ENCODE data around the gene ILDR1. TPM values are rescaled to one million over a fixed set of nuclear protein-coding genes. Genes with fewer than 3 reads are reported as not detected.

The ILDR1 gene
- not detected in 2 replicates for polyA plus RNA-seq (2011; rRNA removed)
- not detected in 2 replicates for polyA minus RNA-seq (2011; rRNA and poly(A)+ RNA removed)

DNA sequence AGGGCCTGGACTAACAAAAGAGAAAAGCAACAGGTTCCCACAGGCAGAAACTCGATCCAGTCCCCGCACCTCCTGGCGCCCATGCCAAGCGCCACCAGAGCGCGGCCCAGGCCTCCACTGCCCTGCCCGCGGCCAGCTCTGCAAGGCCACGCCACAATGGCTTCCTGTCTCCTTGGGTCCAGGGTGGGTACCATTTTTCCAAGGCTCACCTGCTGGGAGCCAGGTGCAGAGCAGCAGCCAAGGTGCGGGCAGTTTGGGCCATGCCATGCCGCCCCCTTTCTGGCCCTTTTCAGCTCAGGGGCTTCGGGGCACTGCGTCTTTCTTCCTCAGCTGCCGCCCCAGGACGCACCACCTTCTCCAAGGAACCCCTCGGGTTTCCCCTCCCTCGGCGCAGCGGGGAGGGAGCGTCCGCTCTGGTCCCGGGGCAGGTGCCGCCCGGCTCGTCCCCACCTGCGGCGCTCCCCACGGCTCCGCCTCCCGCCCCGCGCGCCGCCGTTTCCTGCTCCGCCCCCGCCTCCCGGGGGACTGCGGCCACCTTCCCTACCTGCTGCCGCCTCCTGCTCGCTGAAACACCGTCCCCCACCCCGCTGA lies at the start of gene ILDR1:
ILDR1 (minus strand) TSS at position 437 of the 591 bp plus-strand sequence; CDS start at position 267, 170 bp downstream.
- no peaks in the 10 kb centered on the region for H3K36me3 ChIP-seq (ENCODE audit: control insufficient read depth, insufficient read depth, low read length)
- H3K4me3 ChIP-seq (ENCODE audit: low read depth, low read length), result no peak within 1 kb of the TSS
- TF ChIP-seq, protein P1, sequence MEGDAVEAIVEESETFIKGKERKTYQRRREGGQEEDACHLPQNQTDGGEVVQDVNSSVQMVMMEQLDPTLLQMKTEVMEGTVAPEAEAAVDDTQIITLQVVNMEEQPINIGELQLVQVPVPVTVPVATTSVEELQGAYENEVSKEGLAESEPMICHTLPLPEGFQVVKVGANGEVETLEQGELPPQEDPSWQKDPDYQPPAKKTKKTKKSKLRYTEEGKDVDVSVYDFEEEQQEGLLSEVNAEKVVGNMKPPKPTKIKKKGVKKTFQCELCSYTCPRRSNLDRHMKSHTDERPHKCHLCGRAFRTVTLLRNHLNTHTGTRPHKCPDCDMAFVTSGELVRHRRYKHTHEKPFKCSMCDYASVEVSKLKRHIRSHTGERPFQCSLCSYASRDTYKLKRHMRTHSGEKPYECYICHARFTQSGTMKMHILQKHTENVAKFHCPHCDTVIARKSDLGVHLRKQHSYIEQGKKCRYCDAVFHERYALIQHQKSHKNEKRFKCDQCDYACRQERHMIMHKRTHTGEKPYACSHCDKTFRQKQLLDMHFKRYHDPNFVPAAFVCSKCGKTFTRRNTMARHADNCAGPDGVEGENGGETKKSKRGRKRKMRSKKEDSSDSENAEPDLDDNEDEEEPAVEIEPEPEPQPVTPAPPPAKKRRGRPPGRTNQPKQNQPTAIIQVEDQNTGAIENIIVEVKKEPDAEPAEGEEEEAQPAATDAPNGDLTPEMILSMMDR (IDR thresholded peaks at IDR 0.05; ENCODE audit: insufficient read depth, low read depth, low read length), result no peak
- peaks cover 7% of the 10 kb centered on the region for H3K27me3 ChIP-seq (ENCODE audit: control insufficient read depth, insufficient read depth, low read length)
- no peak for DNase-seq (ENCODE audit: low read depth)
- CTCF ChIA-PET, result no interaction called here
- POLR2A ChIA-PET, result no interaction called here

DNA sequence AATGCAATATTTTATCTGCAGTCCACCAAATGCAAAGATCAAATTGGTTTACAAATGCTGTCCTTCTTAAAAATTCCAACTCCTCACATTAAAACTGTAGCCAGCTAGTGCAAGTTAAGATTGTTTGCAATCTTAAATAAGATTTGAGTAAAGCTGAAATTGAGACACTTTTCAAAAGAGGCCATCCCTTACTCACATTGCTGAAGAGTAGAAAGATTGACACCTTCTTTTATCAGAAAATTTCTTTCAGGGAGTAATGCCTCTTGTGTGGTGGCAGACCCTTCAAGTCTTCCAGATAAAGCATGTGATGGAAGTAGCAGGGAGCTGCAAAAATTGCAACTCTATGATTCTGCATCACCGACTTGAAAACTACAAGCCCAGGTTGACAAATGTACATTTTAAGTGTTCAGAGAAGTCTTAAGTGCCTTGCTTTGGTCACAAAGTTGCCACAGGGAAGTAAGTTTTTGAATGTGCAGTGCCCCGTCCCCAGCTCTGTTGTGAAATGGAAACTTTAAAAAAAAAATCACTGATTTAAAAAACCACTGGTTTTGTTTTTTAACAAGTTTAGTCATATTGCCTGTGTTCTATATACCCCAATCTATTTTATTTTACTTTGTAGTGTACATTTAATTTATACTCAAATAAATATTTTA lies 45.7 kb upstream of the ILDR1 start:
- Histone ChIP-seq H3K36me3 (ENCODE audit: control insufficient read depth, insufficient read depth, low read length) (no peaks in the 10 kb centered on the region), H3K27me3 (ENCODE audit: control insufficient read depth, insufficient read depth, low read length) (no peaks in the 10 kb centered on the region), H3K4me3 (ENCODE audit: low read depth, low read length) (no peak overlapping the region)
- ChIA-PET CTCF (no interaction called here), POLR2A (no interaction called here)
- TF ChIP-seq, protein P1 (IDR thresholded peaks at IDR 0.05; ENCODE audit: insufficient read depth, low read depth, low read length), result no peak
- DNase-seq (ENCODE audit: low read depth), result no peak

DNA sequence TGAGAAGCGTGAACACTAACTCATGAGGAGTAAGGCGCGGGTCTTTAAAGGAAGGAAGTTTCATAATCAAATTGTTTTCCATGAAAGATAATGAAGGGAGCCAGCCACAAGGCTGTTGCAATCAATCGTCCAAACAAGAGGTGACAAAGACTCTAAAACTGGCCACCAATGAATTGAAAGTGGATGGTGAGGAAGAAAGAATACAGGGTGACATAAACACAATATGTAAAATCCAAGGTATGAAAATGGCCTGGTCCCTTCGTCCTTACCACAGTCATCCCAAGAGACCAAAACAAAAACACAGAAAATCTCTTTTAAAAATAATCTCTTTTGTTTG lies 45.1 kb upstream of the ILDR1 start:
- CTCF ChIA-PET, result no interaction called here

DNA sequence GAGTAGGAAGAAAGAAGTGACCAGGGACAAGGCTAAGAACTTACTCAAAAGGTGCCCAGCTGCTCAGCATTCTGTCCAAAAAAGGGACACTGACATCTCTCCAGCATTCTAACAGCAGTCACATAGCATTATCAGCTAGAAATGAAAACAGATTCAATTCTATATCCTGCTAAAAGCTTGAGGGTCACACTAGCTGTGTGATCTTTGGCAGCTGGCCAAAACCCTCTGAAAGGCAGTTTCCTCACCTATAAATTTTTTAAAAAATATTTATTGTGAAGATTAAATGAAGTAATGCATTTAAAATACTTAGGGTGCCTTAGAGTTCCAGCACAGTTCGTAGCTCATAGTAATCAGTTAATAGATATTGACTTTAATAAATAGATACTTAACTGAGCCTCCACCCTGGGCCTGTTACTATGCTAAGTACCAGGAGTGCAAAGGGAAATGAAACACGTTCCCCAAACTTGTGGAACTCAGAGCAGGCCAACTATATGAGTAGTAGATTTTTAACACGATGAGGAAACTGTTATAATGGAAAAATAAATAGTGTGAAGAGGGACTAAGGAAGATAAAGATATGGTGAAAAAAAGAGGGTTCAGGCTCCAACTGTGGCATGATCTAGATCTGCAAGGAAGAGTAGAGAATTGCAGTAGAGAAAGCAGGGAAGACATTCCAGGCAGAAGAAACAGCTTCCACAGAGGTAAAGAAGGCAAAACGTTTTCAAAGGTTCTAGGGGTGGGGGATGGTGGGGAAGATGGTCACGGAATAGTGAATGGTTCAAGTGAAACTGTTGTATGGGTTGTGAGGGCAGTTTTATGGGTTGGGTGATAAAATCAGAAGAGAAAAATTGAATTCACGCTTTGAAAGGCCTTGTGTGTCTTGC lies 44.5 kb upstream of the ILDR1 start:
- Histone ChIP-seq H3K27me3 (ENCODE audit: control insufficient read depth, insufficient read depth, low read length) (no peaks in the 10 kb centered on the region), H3K4me3 (ENCODE audit: low read depth, low read length) (no peak overlapping the region), H3K36me3 (ENCODE audit: control insufficient read depth, insufficient read depth, low read length) (no peaks in the 10 kb centered on the region)
- ChIA-PET POLR2A (no interaction called here), CTCF (no interaction called here)
- TF ChIP-seq, protein P1 (IDR thresholded peaks at IDR 0.05; ENCODE audit: insufficient read depth, low read depth, low read length), result no peak
- no peak for DNase-seq (ENCODE audit: low read depth)

More for the DNA sequence above, 45.1 kb upstream of the ILDR1 start:
- no peak overlapping the region for H3K4me3 ChIP-seq (ENCODE audit: low read depth, low read length)
- POLR2A ChIA-PET, result no interaction called here
- no peaks in the 10 kb centered on the region for H3K36me3 ChIP-seq (ENCODE audit: control insufficient read depth, insufficient read depth, low read length)
- no peak for DNase-seq (ENCODE audit: low read depth)
- H3K27me3 ChIP-seq (ENCODE audit: control insufficient read depth, insufficient read depth, low read length), result no peaks in the 10 kb centered on the region
- TF ChIP-seq, protein P1 (IDR thresholded peaks at IDR 0.05; ENCODE audit: insufficient read depth, low read depth, low read length), result no peak

DNA sequence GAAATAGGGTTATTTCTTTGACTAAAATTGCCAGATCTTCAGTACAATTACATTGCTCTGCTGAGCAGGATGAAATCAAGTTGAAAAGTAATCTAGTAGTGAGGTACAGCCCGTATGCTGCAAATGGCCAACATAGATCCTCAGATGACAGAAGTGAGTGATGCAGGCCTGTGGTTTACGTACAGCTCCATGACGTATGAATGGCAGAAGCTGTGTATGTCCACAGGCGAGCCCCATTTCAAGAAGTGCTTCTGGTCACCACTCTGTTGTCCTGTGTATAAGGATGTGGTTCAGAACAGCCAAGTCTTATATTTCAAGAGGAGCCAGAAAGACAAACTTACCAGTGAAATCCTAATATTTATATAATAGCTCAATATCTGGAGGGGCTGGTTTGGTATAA lies 42.3 kb upstream of the ILDR1 start:
- CTCF ChIA-PET, result interaction anchor here (0.8 kb wide), 1 partner anchor 9 kb away, joined by 3 read pairs; the partner anchor contains the start of gene CD86
- TF ChIP-seq, protein P1 (IDR thresholded peaks at IDR 0.05; ENCODE audit: insufficient read depth, low read depth, low read length), result no peak
- H3K4me3 ChIP-seq (ENCODE audit: low read depth, low read length), result no peak overlapping the region

More for the DNA sequence above, 42.3 kb upstream of the ILDR1 start:
- DNase-seq (ENCODE audit: low read depth), result no peak
- H3K36me3 ChIP-seq (ENCODE audit: control insufficient read depth, insufficient read depth, low read length), result no peaks in the 10 kb centered on the region
- POLR2A ChIA-PET, result no interaction called here
- H3K27me3 ChIP-seq (ENCODE audit: control insufficient read depth, insufficient read depth, low read length), result no peaks in the 10 kb centered on the region
